Erythroblast (primary cell): Measurements from ENCODE around the gene H2BK1.

Source experiments
- DNase-seq, 2 experiments: peaks; one replicate each; lab custom pipeline; 2025; lab: John Stamatoyannopoulos, UW
- GATA1 ChIP-seq: IDR thresholded peaks from 2 replicates; pipeline ENCODE4 v1.6.1; 2011; ENCODE audit warnings: low read depth, mild to moderate bottlenecking, control low read depth, low read length, moderate library complexity
- POLR2A ChIP-seq: IDR thresholded peaks from 2 replicates; pipeline ENCODE4 v1.6.1; 2011; ENCODE audit warnings: mild to moderate bottlenecking, low read length

H2BK1 gene

GRCh38 chr7:151210087-151210854, at the start of gene H2BK1:
H2BK1 (minus strand) TSS chr7:151210488; CDS start chr7:151210318, 170 bp downstream.
- no peak for DNase-seq
- TF ChIP-seq GATA1, result no peak
- no peak for TF ChIP-seq POLR2A

GRCh38 chr7:151257990-151258389, 47.7 kb upstream of the H2BK1 start:
- DNase-seq, result no peak
- TF ChIP-seq POLR2A (no peak), GATA1 (no peak)

GRCh38 chr7:151256410-151257045, 46.2 kb upstream of the H2BK1 start:
- no peak for DNase-seq
- TF ChIP-seq POLR2A (no peak), GATA1 (no peak)

- DNase-seq, result no peak
Observed at GRCh38 chr7:151255390-151255789, 45.1 kb upstream of the H2BK1 start.

GRCh38 chr7:151254851-151255250, 44.6 kb upstream of the H2BK1 start:
- TF ChIP-seq GATA1 (no peak), POLR2A (no peak)
- DNase-seq, result no peak

More at GRCh38 chr7:151255390-151255789, 45.1 kb upstream of the H2BK1 start:
- TF ChIP-seq POLR2A (no peak), GATA1 (no peak)

GRCh38 chr7:151254316-151254715, 44.0 kb upstream of the H2BK1 start:
- no peak for DNase-seq
- TF ChIP-seq POLR2A, result no peak
- no peak for TF ChIP-seq GATA1

GRCh38 chr7:151252961-151253711, 42.8 kb upstream of the H2BK1 start:
- TF ChIP-seq GATA1, result no peak
- no peak for TF ChIP-seq POLR2A
- no peak for DNase-seq

GRCh38 chr7:151252561-151252835, 42.2 kb upstream of the H2BK1 start:
- TF ChIP-seq GATA1, result no peak
- no peak for TF ChIP-seq POLR2A
- no peak for DNase-seq

GRCh38 chr7:151251689-151252560, 41.6 kb upstream of the H2BK1 start:
- DNase-seq, result no peak
- TF ChIP-seq GATA1 (no peak), POLR2A (no peak)

GRCh38 chr7:151251328-151251688, 41.0 kb upstream of the H2BK1 start:
- TF ChIP-seq GATA1 (no peak), POLR2A (no peak)
- no peak for DNase-seq

GRCh38 chr7:151250181-151251132, 40.2 kb upstream of the H2BK1 start:
- DNase-seq, result no peak
- TF ChIP-seq GATA1, result no peak
- TF ChIP-seq POLR2A, result no peak

GRCh38 chr7:151249732-151250072, 39.4 kb upstream of the H2BK1 start:
- no peak for DNase-seq
- TF ChIP-seq GATA1 (no peak), POLR2A (no peak)
